ENCODE data around the gene PIRT.

DNA sequence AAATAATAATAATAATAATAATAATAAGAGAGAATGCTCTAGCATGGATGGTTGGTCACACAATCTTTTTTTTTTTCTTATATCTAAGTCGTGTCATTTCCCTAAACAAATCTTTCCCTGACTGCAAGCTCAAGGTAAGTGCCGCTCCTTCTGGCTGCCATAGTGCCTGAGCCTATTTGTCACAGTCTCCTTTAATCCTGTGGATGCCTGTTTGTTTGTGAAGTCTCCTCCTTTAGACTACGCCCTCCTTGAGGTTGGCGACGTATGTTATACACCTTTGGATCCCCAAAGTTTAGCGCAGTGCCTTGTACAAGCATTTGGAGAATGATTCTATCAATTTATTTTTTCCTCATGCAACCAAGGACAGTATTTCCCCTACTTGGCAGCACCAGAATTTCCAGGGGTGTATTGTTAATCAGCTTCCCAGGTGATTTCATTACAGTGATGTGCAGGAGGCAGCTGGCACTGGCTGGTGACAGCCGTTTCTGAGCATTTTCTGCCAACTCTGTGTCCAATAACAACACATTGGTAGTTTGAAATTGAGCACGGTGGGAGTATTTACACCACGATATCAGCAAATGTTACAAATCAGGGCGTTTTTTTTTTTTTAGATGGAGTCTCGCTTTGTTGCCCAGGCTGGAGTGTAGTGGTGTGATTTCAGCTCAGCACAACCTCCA is 60.6 kb downstream of the PIRT start:
- TF ChIP-seq SIN3A (IDR thresholded peaks at IDR 0.05; ENCODE audit: borderline replicate concordance, insufficient read depth, low read depth, low read length) = no peak
- TF ChIP-seq, protein P1, sequence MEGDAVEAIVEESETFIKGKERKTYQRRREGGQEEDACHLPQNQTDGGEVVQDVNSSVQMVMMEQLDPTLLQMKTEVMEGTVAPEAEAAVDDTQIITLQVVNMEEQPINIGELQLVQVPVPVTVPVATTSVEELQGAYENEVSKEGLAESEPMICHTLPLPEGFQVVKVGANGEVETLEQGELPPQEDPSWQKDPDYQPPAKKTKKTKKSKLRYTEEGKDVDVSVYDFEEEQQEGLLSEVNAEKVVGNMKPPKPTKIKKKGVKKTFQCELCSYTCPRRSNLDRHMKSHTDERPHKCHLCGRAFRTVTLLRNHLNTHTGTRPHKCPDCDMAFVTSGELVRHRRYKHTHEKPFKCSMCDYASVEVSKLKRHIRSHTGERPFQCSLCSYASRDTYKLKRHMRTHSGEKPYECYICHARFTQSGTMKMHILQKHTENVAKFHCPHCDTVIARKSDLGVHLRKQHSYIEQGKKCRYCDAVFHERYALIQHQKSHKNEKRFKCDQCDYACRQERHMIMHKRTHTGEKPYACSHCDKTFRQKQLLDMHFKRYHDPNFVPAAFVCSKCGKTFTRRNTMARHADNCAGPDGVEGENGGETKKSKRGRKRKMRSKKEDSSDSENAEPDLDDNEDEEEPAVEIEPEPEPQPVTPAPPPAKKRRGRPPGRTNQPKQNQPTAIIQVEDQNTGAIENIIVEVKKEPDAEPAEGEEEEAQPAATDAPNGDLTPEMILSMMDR (IDR thresholded peaks at IDR 0.05) = no peak
- no peak for TF ChIP-seq POLR2AphosphoS5 (IDR thresholded peaks at IDR 0.05; ENCODE audit: low read depth, low read length)
- TF ChIP-seq, protein P2, sequence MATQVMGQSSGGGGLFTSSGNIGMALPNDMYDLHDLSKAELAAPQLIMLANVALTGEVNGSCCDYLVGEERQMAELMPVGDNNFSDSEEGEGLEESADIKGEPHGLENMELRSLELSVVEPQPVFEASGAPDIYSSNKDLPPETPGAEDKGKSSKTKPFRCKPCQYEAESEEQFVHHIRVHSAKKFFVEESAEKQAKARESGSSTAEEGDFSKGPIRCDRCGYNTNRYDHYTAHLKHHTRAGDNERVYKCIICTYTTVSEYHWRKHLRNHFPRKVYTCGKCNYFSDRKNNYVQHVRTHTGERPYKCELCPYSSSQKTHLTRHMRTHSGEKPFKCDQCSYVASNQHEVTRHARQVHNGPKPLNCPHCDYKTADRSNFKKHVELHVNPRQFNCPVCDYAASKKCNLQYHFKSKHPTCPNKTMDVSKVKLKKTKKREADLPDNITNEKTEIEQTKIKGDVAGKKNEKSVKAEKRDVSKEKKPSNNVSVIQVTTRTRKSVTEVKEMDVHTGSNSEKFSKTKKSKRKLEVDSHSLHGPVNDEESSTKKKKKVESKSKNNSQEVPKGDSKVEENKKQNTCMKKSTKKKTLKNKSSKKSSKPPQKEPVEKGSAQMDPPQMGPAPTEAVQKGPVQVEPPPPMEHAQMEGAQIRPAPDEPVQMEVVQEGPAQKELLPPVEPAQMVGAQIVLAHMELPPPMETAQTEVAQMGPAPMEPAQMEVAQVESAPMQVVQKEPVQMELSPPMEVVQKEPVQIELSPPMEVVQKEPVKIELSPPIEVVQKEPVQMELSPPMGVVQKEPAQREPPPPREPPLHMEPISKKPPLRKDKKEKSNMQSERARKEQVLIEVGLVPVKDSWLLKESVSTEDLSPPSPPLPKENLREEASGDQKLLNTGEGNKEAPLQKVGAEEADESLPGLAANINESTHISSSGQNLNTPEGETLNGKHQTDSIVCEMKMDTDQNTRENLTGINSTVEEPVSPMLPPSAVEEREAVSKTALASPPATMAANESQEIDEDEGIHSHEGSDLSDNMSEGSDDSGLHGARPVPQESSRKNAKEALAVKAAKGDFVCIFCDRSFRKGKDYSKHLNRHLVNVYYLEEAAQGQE (IDR thresholded peaks at IDR 0.05; ENCODE audit: insufficient read depth in 1 of 2, low read depth in 2 of 2, low read length in 1 of 2) = no peak
- no peak for TF ChIP-seq TCF7L2 (IDR thresholded peaks at IDR 0.05; ENCODE audit: low read depth, low read length)

All from Panc1 (cell line).